Endothelial cell of umbilical vein (primary cell): ENCODE data around the gene NEK6. TPM values are rescaled to one million over a fixed set of nuclear protein-coding genes. Genes with fewer than 3 reads are reported as not detected.

Experiments used
- BruUV-seq: library from RNA; stranded (reverse); fragments of 400-500 nt; replicated peaks from 2 replicates; lab custom pipeline; 2021; lab: Mats Ljungman, UMichigan
- CTCF ChIA-PET: fragments of 300-600, 350-600 bp; sonication (Branson Sonifier 250); formaldehyde crosslinking; loops from one replicate; lab custom pipeline; 2021; ENCODE audit warnings: antibody characterized with exemption, inconsistent platforms; lab: Charles Lee
- POLR2A ChIA-PET: fragments of 300-600, 350-600 bp; sonication (Branson Sonifier 250); formaldehyde crosslinking; loops from one replicate; lab custom pipeline; 2021; ENCODE audit warnings: antibody characterized with exemption, inconsistent platforms; lab: Charles Lee
- DNase-seq: peaks from one replicate; pipeline ENCODE4 v3.0.0-alpha.2; 2011; ENCODE audit warnings: low read depth, low spot score
- FAIRE-seq: peaks from 2 replicates; lab custom pipeline; 2011; peaks lifted over from hg19 to GRCh38; lab: Jason Lieb, UNC
- H2AFZ ChIP-seq: 2 replicates; pipeline ENCODE4 v1.6.0; 2012; ENCODE audit warnings: low read depth, low read length, control low read depth, inconsistent platforms
- H3K27ac ChIP-seq: 2 replicates; pipeline ENCODE4 v1.5.1; 2011; ENCODE audit warnings: low read depth, mild to moderate bottlenecking, control low read depth, low read length, moderate library complexity; ENCODE audit not compliant: insufficient read depth
- H3K27me3 ChIP-seq, 2 experiments: 2 replicates each; pipeline versions ENCODE4 v1.6.0 to v1.6.1; 2011; ENCODE audit warnings: low read length in 2 of 2, mixed read lengths in 1 of 2; ENCODE audit not compliant: control insufficient read depth in 2 of 2, insufficient read depth in 2 of 2
- H3K36me3 ChIP-seq, 2 experiments: 2 replicates in 1 of 2; 3 replicates in 1 of 2; pipeline ENCODE4 v1.5.1; 2011; ENCODE audit warnings: low read length in 2 of 2, mild to moderate bottlenecking in 1 of 2, moderate library complexity in 1 of 2; ENCODE audit not compliant: control insufficient read depth in 2 of 2, insufficient read depth in 2 of 2; ENCODE audit errors: extremely low read depth in 1 of 2
- H3K4me1 ChIP-seq: 3 replicates; pipeline ENCODE4 v1.5.1; 2011; ENCODE audit warnings: mild to moderate bottlenecking, low read length; ENCODE audit not compliant: control insufficient read depth, insufficient read depth; ENCODE audit errors: extremely low read depth
- H3K4me2 ChIP-seq: 2 replicates; pipeline ENCODE4 v1.6.1; 2011; ENCODE audit warnings: low read length, control low read depth, mixed read lengths; ENCODE audit not compliant: insufficient read depth
- H3K4me3 ChIP-seq, 3 experiments: fragments of 200-600 bp in 1 of 3; sonication (generic), shearing (Covaris generic) in 1 of 3; replicated peaks in 1 of 3; 2 replicates each; pipeline ENCODE4 v1.5.1; 2011 to 2016; ENCODE audit warnings: control low read depth in 3 of 3, low read length in 3 of 3, mild to moderate bottlenecking in 2 of 3, inconsistent platforms in 1 of 3, low read depth in 1 of 3, moderate library complexity in 1 of 3; ENCODE audit not compliant: insufficient read depth in 1 of 3
- H3K79me2 ChIP-seq: 2 replicates; pipeline ENCODE4 v1.6.0; 2012; ENCODE audit warnings: low read length, inconsistent platforms; ENCODE audit not compliant: control insufficient read depth, insufficient read depth
- H3K9ac ChIP-seq: replicated peaks from 2 replicates; pipeline ENCODE3; 2011; ENCODE audit warnings: low read length, control low read depth; ENCODE audit not compliant: insufficient read depth; ENCODE audit errors: extremely low read depth
- H3K9me1 ChIP-seq: replicated peaks from 3 replicates; pipeline ENCODE4 v1.6.0; 2011; ENCODE audit warnings: mild to moderate bottlenecking, low read length; ENCODE audit not compliant: control insufficient read depth, insufficient read depth; ENCODE audit errors: extremely low read depth
- H3K9me3 ChIP-seq: replicated peaks from 2 replicates; pipeline ENCODE4 v1.5.1; 2012; ENCODE audit warnings: low read length, inconsistent platforms; ENCODE audit not compliant: control insufficient read depth, insufficient read depth
- H4K20me1 ChIP-seq: replicated peaks from 2 replicates; pipeline ENCODE3; 2011; ENCODE audit warnings: mild to moderate bottlenecking, low read length; ENCODE audit not compliant: control insufficient read depth, insufficient read depth; ENCODE audit errors: extremely low read depth
- EZH2 ChIP-seq: IDR thresholded peaks from 2 replicates; pipeline ENCODE4 v1.6.1; 2012; ENCODE audit warnings: borderline replicate concordance, low read depth, mild to moderate bottlenecking, moderate library complexity, low read length, inconsistent platforms; ENCODE audit not compliant: severe bottlenecking
- FOS ChIP-seq: IDR thresholded peaks from 2 replicates; pipeline ENCODE4 v1.6.1; 2011; ENCODE audit warnings: mild to moderate bottlenecking, low read length, moderate library complexity, borderline replicate concordance; ENCODE audit not compliant: insufficient read depth
- GATA2 ChIP-seq: IDR thresholded peaks from 2 replicates; pipeline ENCODE4 v1.7.0; 2011; ENCODE audit warnings: low read depth, mild to moderate bottlenecking, moderate library complexity, mixed read lengths, low read length; ENCODE audit not compliant: insufficient read length, insufficient read depth
- JUN ChIP-seq: IDR thresholded peaks from 2 replicates; pipeline ENCODE4 v1.6.1; 2011; ENCODE audit warnings: borderline replicate concordance, low read depth; ENCODE audit not compliant: insufficient read length, insufficient read depth
- MYC ChIP-seq: IDR thresholded peaks from one replicate; pipeline ENCODE4 v1.6.1; 2011; ENCODE audit warnings: mild to moderate bottlenecking, low read depth, low read length
- POLR2A ChIP-seq: IDR thresholded peaks from 2 replicates; pipeline ENCODE4 v1.6.1; 2012; ENCODE audit warnings: low read depth, mild to moderate bottlenecking, control low read depth, low read length
- POLR2AphosphoS5 ChIP-seq: IDR thresholded peaks from 2 replicates; pipeline ENCODE4 v1.6.1; 2012; ENCODE audit warnings: low read depth, mild to moderate bottlenecking, control low read depth, low read length, moderate library complexity; ENCODE audit not compliant: insufficient read depth
- dilution Hi-C: fragments of 300-500 bp; cut with MboI; formaldehyde crosslinking; loops from one replicate; pipeline ENCODE4 v1.15.0; 2019; ENCODE audit warnings: low sequenced_read_pairs; ENCODE audit not compliant: extremely low pct_ligation_motif_present
- intact Hi-C: fragments of 100-400 bp; cut with micrococcal nuclease; formaldehyde crosslinking; loops from one replicate; pipeline ENCODE4 v1.10.0; 2022
- polyA plus RNA-seq, 4 experiments: library from polyadenylated mRNA; depleted of rRNA in 3 of 4; stranded (reverse) in 3 of 4; unstranded in 1 of 4; fragments of >200 nt; gene quantifications; 2 replicates each; pipeline versions ENCODE4 v1.2.1 to v1.2.3, GENCODE V29; 2011 to 2012; ENCODE audit warnings: missing spikeins in 1 of 4
- total RNA-seq: library from RNA; stranded (reverse); gene quantifications from 2 replicates; pipeline ENCODE4 v1.2.3, GENCODE V29; 2021
- TF ChIP-seq, protein P1 (sequence below): IDR thresholded peaks from 2 replicates; pipeline ENCODE4 v1.6.1; 2011; ENCODE audit not compliant: insufficient read depth, insufficient read length
- TF ChIP-seq, protein P2 (sequence below), 2 donors: IDR thresholded peaks; 1 replicate in 1 of 2; 2 replicates in 1 of 2; pipeline ENCODE4 v1.5.1; 2011; ENCODE audit warnings: low read length in 2 of 2, mild to moderate bottlenecking in 2 of 2, moderate library complexity in 2 of 2, control low read depth in 1 of 2, inconsistent platforms in 1 of 2, low read depth in 1 of 2; ENCODE audit not compliant: insufficient read depth in 1 of 2; ENCODE audit errors: extremely low read depth in 1 of 2

NEK6 gene
- total and polyA plus RNA-seq, 2 donors (not counting 3 experiments of a cell fraction or from before 2014, with no cell fraction given), result 64.3 to 67.1 TPM

DNA sequence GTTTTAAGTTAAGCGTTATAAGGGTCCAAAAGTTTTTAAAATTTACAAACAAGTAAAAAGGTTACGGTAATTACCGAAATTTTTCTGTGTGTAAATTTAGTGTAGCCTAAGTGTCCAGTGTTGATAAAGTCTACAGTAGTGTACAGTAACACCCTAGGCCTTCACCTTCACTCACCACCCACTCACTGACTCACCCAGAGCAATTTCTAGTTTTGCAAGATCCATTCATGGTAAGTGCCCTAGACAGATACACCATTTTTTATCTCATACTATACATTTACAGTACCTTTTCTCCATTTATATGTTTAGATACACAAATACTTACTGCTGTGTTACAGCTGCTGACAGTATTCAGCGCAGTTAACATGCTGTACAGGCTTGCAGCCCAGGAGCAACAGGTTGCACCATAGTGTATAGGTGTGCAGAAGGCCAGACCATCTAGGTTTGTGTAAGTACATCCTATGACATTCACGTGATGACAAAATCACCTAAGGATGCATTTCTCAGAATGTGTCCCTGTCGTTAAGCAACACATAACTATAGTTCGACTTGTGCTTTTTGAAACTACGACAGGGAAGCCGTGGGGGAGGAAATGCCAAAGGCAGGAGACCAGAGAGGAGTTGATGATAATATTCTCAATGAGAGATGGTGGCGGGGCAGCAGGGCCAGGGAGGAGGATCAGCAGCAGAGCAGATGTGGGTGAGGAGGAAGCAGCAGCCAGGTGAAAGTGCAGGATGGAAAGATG, 108.9 kb downstream of the NEK6 start:
- Histone ChIP-seq H3K9me1 (no peaks in the 10 kb centered on the region), H3K4me3 (no peak overlapping the region), H4K20me1 (peaks cover 4% of the 10 kb centered on the region), H2AFZ (no peak overlapping the region), H3K9ac (no peak overlapping the region), H3K27ac (no peak overlapping the region), H3K4me1 (no peaks in the 10 kb centered on the region), H3K4me2 (no peak overlapping the region), H3K27me3 (no peaks in the 10 kb centered on the region), H3K9me3 (no peaks in the 10 kb centered on the region), H3K79me2 (peaks cover 94% of the 10 kb centered on the region), H3K36me3 (no peaks in the 10 kb centered on the region)
- intact Hi-C loops (no loop called here), dilution Hi-C loops (no loop called here)
- FAIRE-seq (no peak), DNase-seq (no peak)
- POLR2A ChIA-PET, result no interaction called here
- no TSS peak for BruUV-seq
- TF ChIP-seq, protein P1, sequence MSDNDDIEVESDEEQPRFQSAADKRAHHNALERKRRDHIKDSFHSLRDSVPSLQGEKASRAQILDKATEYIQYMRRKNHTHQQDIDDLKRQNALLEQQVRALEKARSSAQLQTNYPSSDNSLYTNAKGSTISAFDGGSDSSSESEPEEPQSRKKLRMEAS, result no peak
- TF ChIP-seq JUN (no peak), POLR2A (no peak)
- CTCF ChIA-PET, result interaction anchor here (0.9 to 1.8 kb wide), 2 partner anchors 11 to 21 kb away, joined by 3 to 4 read pairs; no protein-coding TSS in a partner anchor

DNA sequence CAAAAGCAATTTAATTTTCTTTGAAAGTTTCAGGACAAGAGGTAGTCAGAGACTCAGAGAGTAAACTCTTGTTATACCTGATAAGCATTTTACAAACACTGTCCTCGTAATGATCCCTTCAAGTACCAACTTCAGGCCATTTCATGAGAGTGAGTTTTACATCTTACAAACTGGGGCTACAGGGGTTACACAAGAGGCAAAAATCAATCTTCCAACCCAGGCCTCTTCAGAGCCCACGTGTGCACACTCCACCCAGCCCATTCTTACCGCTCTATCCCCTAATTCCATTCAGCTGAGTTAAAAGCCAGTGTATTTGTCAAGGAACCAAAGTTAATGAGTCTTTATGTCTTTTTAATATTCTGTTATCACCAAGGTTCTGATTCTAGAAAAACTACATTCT, 110.9 kb downstream of the NEK6 start:
- dilution Hi-C loops, result no loop called here

More for the DNA sequence above, 110.9 kb downstream of the NEK6 start:
- Histone ChIP-seq H3K27ac (no peak overlapping the region), H3K36me3 (no peaks in the 10 kb centered on the region), H3K27me3 (no peaks in the 10 kb centered on the region), H3K4me3 (no peak overlapping the region), H3K79me2 (peaks cover 94% of the 10 kb centered on the region), H3K9me1 (no peaks in the 10 kb centered on the region), H2AFZ (no peak overlapping the region), H3K9ac (no peak overlapping the region), H3K4me2 (no peak overlapping the region), H3K4me1 (no peaks in the 10 kb centered on the region), H3K9me3 (no peaks in the 10 kb centered on the region), H4K20me1 (peaks cover 8% of the 10 kb centered on the region)
- FAIRE-seq, result no peak
- no peak for DNase-seq
- POLR2A ChIA-PET, result no interaction called here
- intact Hi-C loops, result no loop called here
- no peak for TF ChIP-seq POLR2AphosphoS5
- TF ChIP-seq, protein P1, result no peak
- TF ChIP-seq POLR2A, result no peak
- no peak for TF ChIP-seq JUN
- no peak for TF ChIP-seq MYC
- no peak for TF ChIP-seq FOS
- no peak for TF ChIP-seq GATA2
- TF ChIP-seq EZH2, result no peak
- TF ChIP-seq, protein P2, sequence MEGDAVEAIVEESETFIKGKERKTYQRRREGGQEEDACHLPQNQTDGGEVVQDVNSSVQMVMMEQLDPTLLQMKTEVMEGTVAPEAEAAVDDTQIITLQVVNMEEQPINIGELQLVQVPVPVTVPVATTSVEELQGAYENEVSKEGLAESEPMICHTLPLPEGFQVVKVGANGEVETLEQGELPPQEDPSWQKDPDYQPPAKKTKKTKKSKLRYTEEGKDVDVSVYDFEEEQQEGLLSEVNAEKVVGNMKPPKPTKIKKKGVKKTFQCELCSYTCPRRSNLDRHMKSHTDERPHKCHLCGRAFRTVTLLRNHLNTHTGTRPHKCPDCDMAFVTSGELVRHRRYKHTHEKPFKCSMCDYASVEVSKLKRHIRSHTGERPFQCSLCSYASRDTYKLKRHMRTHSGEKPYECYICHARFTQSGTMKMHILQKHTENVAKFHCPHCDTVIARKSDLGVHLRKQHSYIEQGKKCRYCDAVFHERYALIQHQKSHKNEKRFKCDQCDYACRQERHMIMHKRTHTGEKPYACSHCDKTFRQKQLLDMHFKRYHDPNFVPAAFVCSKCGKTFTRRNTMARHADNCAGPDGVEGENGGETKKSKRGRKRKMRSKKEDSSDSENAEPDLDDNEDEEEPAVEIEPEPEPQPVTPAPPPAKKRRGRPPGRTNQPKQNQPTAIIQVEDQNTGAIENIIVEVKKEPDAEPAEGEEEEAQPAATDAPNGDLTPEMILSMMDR (IDR thresholded peaks at IDR 0.05; ENCODE audit: extremely low read depth in 1 of 2, insufficient read depth in 1 of 2, low read depth in 1 of 2, low read length in 2 of 2), result no peak
- CTCF ChIA-PET, result no interaction called here
- BruUV-seq, result no TSS peak
